AG09319 (cell line): ENCODE results near the gene GDPGP1.
"Not testable (repeated sequence)": the region's sequence is repeated elsewhere in the genome, so short reads cannot be mapped to it uniquely, and the experiment has no call there.

Experiments
- DNase-seq: peaks from one replicate; pipeline ENCODE4 v3.0.0-alpha.2; 2010; ENCODE audit warnings: low read depth; ENCODE audit errors: extremely low read depth
- TF ChIP-seq, protein P1 (sequence below): IDR thresholded peaks from 2 replicates; pipeline ENCODE4 v1.5.1; 2011; ENCODE audit warnings: low read depth, mild to moderate bottlenecking, inconsistent platforms, low read length, moderate library complexity

Gene GDPGP1

DNA sequence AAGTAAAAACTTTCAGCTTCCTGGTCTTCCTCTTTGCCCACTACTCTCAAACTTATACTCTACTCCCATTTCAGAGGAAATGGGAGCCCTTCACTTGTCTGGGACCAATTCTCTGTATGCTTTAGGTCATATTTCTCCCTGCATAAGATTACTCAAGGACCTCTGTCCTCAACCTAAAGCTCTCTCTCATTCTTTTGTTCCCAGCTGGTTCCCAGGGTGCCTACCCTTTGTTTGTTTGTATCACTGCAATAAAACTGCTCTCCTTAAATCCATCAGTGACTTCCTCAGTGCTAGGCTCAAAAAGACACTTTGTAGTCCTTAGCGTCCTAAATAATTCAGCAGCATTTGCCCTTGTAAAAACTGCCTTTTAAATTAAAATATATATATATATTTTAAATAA is 34.4 kb downstream of the GDPGP1 start:
- no peak for DNase-seq
- TF ChIP-seq, protein P1, sequence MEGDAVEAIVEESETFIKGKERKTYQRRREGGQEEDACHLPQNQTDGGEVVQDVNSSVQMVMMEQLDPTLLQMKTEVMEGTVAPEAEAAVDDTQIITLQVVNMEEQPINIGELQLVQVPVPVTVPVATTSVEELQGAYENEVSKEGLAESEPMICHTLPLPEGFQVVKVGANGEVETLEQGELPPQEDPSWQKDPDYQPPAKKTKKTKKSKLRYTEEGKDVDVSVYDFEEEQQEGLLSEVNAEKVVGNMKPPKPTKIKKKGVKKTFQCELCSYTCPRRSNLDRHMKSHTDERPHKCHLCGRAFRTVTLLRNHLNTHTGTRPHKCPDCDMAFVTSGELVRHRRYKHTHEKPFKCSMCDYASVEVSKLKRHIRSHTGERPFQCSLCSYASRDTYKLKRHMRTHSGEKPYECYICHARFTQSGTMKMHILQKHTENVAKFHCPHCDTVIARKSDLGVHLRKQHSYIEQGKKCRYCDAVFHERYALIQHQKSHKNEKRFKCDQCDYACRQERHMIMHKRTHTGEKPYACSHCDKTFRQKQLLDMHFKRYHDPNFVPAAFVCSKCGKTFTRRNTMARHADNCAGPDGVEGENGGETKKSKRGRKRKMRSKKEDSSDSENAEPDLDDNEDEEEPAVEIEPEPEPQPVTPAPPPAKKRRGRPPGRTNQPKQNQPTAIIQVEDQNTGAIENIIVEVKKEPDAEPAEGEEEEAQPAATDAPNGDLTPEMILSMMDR: no peak

DNA sequence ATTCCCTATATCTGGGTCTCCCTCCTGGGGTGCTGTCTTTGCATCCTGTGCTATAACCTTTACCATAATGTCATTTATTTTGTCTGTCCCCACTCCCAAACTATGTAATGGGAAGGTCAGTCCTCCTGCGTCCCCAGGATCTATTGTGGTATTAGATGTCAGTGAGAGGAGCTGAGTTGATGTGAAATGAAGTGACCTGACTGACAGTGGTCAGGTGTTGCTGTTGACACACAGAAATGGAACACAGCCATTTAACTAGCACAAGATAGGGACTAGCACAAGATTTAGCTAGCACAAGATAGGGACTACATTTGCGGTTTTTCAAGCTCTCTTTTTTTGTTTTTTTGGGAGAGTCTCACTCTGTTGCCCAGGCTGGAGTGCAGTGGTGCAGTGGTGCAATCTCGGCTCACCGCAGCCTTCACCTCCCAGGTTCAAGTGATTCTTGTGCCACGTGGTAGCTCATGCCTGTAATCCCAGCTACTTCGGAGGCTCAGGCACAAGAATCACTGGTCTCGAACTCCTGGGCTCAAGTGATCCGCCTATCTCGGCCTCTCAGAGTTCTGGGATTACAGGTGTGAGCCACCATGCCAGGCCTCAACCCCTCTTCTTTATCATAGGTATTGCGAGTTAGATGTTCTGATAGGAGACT is 36.6 kb downstream of the GDPGP1 start:
- DNase-seq: no peak
- TF ChIP-seq, protein P1: no peak

DNA sequence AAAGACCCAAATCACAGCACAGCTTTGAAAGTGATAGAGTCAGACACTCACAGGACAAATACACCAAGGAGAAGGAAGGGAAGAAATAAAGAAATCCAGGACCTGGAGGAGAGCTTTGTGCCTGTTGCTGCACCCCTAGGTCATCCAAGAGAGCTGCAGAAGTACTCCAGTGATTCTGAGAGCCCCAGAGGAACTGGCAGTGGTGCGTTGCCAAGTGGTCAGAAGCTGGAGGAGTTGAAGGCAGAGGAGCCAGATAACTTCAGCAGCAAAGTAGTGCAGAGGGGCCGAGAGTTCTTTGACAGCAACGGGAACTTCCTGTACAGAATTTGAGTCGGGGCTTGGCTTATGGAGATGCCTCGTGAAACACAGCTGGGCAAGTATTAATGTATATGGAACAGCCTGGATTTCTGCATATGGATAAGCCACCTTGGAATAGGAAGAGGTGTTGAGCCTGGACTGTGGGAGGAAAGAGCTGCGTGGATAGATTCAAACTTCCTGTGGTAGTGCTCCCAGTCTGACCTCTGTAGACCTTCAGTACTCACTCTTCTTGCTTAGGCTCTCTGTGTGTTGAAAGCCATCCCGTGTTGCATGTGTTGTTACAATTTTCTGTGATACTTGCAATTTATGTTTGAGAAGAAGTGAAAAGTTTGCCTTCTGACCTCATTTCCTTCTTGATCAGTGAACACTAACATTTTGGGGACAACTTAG is 37.6 kb downstream of the GDPGP1 start:
- DNase-seq: no peak

DNA sequence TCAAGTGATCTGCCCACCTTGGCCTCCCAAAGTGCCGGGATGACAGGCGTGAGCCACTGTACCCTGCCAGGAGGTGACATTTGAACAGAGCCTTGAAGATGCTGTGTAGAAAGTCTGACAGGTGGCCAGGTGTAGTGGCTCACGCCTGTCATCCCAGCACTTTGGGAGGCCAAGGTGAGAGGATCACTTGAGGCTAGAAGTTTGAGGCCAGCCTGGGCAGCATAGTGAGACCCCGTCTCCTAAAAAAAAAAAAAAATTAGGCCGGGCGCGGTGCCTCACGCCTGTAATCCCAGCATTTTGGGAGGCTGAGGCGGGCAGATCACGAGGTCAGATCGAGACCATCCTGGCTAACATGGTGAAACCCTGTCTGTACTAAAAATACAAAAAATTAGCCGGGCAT is 44.5 kb downstream of the GDPGP1 start:
- not testable (repeated sequence) for DNase-seq

More for the DNA sequence above, 37.6 kb downstream of the GDPGP1 start:
- TF ChIP-seq, protein P1: no peak

DNA sequence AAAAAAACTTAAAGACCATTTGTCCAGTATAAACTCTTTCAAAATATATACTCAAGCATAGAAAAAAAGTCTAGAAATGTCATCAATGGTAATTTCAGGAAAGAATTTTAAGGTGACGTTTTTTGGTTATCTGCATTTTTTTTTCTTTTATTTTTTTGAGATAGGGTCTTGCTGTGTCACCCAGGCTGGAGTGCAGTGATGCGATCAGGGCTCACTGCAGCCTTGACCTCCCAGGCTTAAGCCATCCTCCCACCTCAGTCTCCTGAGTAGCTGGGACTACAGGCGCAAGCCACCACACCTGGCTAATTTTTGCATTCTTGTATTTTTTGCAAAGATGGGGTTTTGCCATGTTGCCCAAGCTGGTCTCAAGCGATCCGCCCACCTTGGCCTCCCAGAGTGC is 46.7 kb downstream of the GDPGP1 start:
- DNase-seq: not testable (repeated sequence)

DNA sequence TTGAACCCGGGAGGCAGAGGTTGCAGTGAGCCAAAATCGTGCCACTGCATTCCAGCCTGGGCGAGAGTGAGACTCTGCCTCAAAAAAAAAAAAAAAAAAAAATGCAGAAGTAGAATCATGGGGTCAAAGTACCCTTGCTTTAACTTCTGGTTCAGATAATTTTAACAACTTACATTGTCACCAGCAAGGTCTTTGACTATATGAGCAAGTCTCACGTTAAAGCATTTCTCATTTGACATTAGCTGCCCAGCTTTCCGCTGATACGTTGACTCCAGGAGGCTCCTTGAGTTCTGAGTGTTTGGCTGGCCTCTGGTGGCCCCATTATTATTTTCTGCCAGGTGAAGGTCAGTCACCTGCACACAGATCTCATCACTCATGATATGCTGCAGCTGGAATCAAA is 47.6 kb downstream of the GDPGP1 start:
- not testable (repeated sequence) for DNase-seq

DNA sequence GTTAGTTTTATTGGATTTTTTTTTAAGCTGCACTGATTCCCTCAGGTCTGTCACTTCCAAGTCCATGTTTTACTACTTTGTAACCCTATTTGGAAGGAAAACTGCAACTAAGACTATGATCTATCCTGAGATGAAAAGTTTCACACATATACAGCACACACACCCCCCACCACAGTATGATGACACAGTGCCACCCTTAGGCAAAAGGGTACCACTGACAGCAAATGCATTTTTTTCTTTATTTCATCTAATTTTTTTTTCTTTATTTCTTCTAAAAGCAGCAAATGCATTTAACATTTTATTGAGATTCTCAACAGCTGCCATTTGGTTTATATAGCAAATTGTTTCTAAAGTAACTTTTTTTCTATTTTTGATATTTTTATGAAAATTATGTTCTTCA is 52.7 kb downstream of the GDPGP1 start:
- TF ChIP-seq, protein P1: peak; percentile 39
- no peak for DNase-seq

DNA sequence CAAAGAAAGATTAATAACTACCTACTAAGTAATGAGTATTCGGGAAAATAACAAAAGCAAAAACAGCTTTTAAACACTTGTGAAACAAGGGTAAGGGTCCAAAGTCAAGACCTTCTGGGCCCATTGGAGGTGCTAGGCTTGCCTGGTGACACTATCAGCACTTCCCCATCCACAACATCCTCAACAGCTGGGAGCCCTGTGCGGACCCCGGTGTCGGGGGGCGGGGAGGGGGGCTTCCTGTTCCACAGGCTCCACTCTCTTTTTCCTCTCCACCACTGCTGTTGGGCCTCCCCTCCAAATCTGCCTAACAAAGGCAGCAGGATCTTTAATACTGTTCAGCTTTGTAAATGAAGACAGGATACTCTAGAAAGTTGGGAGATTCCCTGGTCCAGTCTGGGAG is 53.1 kb downstream of the GDPGP1 start:
- TF ChIP-seq, protein P1: no peak
- DNase-seq: no peak

DNA sequence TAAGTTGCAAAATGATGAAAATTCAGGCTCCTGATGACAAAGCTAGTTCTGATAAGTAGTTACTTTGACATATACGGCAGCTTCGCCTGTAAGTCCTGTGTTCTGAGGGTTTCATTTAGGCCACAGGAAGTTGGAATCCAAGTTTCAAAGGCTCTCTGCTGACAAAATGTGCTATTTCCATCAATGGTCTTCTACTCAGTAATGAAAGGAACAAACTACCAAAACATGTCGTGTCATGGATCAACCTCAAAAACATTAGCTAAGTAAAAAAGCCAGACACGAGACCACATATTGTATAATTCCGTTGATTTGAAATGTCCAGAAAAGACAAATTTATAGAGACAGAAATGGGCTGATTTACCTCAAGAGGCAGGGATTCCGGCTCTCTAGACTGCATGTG is 53.9 kb downstream of the GDPGP1 start:
- TF ChIP-seq, protein P1: no peak
- no peak for DNase-seq
